Pancreas (tissue), 10 donors: Measurements from ENCODE around the gene HAUS8. TPM values are rescaled to one million over a fixed set of nuclear protein-coding genes. Genes with fewer than 3 reads are reported as not detected.

ENCODE experiments used
- ATAC-seq, 4 donors: fragments of 200-7000 bp; cut with Tn5 transposase; one replicate each; pipeline versions ENCODE4 v1.8.0 to v1.9.1; 2020; ENCODE audit warnings: mild to moderate bottlenecking in 4 of 4, moderate library complexity in 4 of 4
- DNase-seq, 6 donors: peaks; one replicate each; pipeline ENCODE4 v3.0.0-alpha.2; 2020
- FAIRE-seq: peaks from 2 replicates; lab custom pipeline; 2012; peaks lifted over from hg19 to GRCh38; lab: Jason Lieb, UNC
- H3K27ac ChIP-seq, 4 donors: fragments of 200-600 bp; sonication (generic); 1 replicate in 3 of 4; 2 replicates in 1 of 4; pipeline versions ENCODE4 v1.5.0 to v1.8.0; 2020
- H3K27me3 ChIP-seq, 4 donors: fragments of 200-600 bp; one replicate each; pipeline ENCODE4 v1.8.0; 2021
- H3K36me3 ChIP-seq, 3 donors: fragments of 200-600 bp; sonication (generic) in 1 of 3; one replicate each; pipeline versions ENCODE4 v1.5.0 to v1.8.0; 2020 to 2021
- H3K4me1 ChIP-seq, 3 donors: fragments of 200-600 bp; one replicate each; pipeline ENCODE4 v1.8.0; 2021
- H3K4me3 ChIP-seq, 4 donors: fragments of 200-600 bp; sonication (generic) in 2 of 4; one replicate each; pipeline versions ENCODE4 v1.5.0 to v1.8.0; 2020 to 2021
- H3K9me3 ChIP-seq, 4 donors: fragments of 200-600 bp; one replicate each; pipeline ENCODE4 v1.8.0; 2021
- WGBS, 2 donors: extraction: QIAGEN DNeasy Blood & Tissue Kit; methylation state at CpG; one replicate each; pipeline ENCODE4 v1.1.7; 2013; 5-methylcytosine and 5-hydroxymethylcytosine counted together
- intact Hi-C, 3 donors: fragments of 100-400 bp; cut with DNase I; formaldehyde crosslinking; loops; one replicate each; pipeline versions ENCODE4 v1.11.1 to v1.14.2; 2022
- polyA plus RNA-seq, 2 donors: library from polyadenylated mRNA; stranded (reverse); fragments of 200-250 nt; gene quantifications; one replicate each; pipeline ENCODE4 v1.2.3, GENCODE V29; 2013
- total RNA-seq, 6 donors: library from RNA; stranded (reverse); fragmentation: NEBNext Ultra II Directional in 4 of 6; extraction: Animal tissue kit (Norgen Biotek cat#: 25700) in 4 of 6; gene quantifications; one replicate each; pipeline versions ENCODE4 v1.2.1 to v1.2.4, GENCODE V29; 2021 to 2023
- TF ChIP-seq, protein P1 (sequence below), 4 donors: fragments of 200-600 bp; sonication (generic) in 3 of 4; IDR thresholded peaks; one replicate each; pipeline versions ENCODE4 v1.5.0 to v1.8.0; 2021; ENCODE audit warnings: antibody characterized with exemption in 4 of 4
- donor health status: healthy with polysubstance abuse.
- donor health status: DM: no; HTN: no; CAD: no; lungs with moderate emphysema.
- donor health status: DM: no; HTN: no; CAD: no.
- donor health status: control.
- donor health status: control.
- donor health status: Bipolar disorder and iron deficiency.
- donor health status: DM: yes; HTN: yes; CAD: no.
- donor health status: DM: no; HTN: no; CAD: no.
- donor health status: DM: no; HTN: no; CAD: no.
- donor health status: DM: yes; HTN: yes; CAD: no.

Gene HAUS8
- total and polyA plus RNA-seq, 8 donors: 2.0 to 12.0 (median 2.4) TPM

DNA sequence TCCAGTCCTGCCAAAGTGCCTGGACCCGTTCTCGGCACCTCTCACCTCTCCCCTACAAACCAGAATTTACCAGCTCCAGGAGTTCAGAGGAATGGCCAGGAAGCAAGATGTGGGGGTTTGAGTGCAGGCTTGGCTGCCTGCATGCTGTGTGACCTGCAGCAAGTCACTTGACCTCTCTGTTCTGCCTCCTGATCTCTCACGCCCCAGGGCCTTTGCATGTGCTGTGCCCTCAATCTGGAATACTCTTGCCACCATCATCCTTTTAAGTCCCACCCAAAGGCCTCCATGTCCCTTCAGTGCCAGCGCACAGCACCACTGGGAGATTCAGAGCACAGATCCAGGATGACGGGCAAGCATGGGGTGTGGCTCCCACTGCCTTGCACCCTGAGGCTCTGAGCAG, 43.7 kb upstream of the HAUS8 start:
- intact Hi-C loops: no loop called here
- 92 to 93% methylated on average over 5 of the region's 5 CpGs for WGBS, 2 donors
- no peak for FAIRE-seq

DNA sequence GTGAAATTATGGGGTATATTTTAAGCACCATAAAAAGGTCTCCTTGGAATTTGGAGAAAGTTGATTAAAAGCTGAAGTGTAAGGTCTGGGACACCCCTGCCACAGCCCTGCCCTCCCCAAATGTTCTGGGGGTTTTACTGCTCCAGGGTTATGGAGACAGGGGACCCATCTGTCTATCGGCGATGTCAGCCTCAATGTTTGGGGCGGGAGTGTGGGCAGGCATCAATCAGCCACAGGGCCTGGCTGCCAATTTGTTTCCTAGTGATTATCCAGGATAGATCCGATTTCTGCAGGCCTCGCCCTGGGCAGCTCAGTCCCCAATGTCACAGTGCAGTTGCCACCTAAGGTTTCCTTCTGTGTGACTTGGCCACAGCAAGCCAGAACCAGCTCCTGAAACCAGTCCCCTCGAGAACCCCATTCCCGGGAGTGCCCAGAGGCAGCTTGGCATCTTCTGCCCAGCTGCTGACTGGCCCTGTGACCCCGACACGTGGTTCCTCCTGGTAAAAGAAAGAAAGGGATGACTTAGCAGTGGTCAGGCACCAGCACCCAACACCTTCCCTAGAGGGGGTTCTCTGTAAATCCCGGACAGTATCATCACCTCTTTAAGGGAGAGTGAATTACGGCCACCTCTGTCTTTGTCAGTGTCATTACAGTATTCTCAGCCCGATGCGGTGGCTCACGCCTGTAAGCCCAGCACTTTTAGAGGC, 41.9 kb upstream of the HAUS8 start:
- no peak for ATAC-seq
- WGBS, 2 donors: 84 to 90% methylated on average over 14 of the region's 14 CpGs
- H3K27ac ChIP-seq: no peak overlapping the region
- no peaks in the 10 kb centered on the region for H3K36me3 ChIP-seq
- no peaks in the 10 kb centered on the region for H3K4me1 ChIP-seq
- H3K27me3 ChIP-seq: no peaks in the 10 kb centered on the region
- FAIRE-seq: no peak
- no peak for DNase-seq
- H3K4me3 ChIP-seq: no peak overlapping the region
- TF ChIP-seq, protein P1, sequence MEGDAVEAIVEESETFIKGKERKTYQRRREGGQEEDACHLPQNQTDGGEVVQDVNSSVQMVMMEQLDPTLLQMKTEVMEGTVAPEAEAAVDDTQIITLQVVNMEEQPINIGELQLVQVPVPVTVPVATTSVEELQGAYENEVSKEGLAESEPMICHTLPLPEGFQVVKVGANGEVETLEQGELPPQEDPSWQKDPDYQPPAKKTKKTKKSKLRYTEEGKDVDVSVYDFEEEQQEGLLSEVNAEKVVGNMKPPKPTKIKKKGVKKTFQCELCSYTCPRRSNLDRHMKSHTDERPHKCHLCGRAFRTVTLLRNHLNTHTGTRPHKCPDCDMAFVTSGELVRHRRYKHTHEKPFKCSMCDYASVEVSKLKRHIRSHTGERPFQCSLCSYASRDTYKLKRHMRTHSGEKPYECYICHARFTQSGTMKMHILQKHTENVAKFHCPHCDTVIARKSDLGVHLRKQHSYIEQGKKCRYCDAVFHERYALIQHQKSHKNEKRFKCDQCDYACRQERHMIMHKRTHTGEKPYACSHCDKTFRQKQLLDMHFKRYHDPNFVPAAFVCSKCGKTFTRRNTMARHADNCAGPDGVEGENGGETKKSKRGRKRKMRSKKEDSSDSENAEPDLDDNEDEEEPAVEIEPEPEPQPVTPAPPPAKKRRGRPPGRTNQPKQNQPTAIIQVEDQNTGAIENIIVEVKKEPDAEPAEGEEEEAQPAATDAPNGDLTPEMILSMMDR (IDR thresholded peaks at IDR 0.05): no peak
- intact Hi-C loops: no loop called here
- H3K9me3 ChIP-seq: no peaks in the 10 kb centered on the region

More for the DNA sequence above, 43.7 kb upstream of the HAUS8 start:
- H3K27ac ChIP-seq: no peak overlapping the region
- no peaks in the 10 kb centered on the region for H3K36me3 ChIP-seq
- H3K27me3 ChIP-seq: no peaks in the 10 kb centered on the region
- no peak overlapping the region for H3K4me3 ChIP-seq
- TF ChIP-seq, protein P1 (IDR thresholded peaks at IDR 0.05): no peak
- no peak for ATAC-seq
- H3K4me1 ChIP-seq: no peaks in the 10 kb centered on the region
- DNase-seq: no peak
- no peaks in the 10 kb centered on the region for H3K9me3 ChIP-seq

DNA sequence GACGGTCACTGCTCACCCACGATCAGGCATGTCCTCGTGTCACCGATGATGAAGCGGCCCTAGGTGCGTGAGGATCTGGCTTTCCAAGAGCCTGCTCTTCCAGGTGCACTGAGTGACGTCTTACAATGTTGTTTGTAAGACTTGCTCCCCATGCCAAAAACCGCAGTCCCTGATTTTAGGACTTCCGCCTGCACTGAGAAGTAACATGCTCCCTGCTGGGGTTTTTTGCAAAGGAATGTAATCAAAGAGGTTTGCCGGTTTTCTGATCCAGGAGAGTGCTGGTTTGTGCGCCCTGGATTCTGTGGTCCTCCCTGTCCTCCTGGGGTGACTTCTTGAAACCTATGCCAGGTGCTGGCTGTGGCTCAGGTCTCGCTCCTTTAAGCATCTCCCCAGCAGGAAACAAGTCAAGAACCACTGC, 39.2 kb upstream of the HAUS8 start:
- TF ChIP-seq, protein P1 (IDR thresholded peaks at IDR 0.05): no peak
- H3K4me3 ChIP-seq: no peak overlapping the region
- 87 to 90% methylated on average over 12 of the region's 12 CpGs for WGBS, 2 donors
- H3K4me1 ChIP-seq: no peaks in the 10 kb centered on the region
- no peaks in the 10 kb centered on the region for H3K9me3 ChIP-seq
- FAIRE-seq (no peak), DNase-seq (no peak), ATAC-seq (no peak)
- intact Hi-C loops: no loop called here
- H3K27me3 ChIP-seq: no peaks in the 10 kb centered on the region
- no peaks in the 10 kb centered on the region for H3K36me3 ChIP-seq
- H3K27ac ChIP-seq: no peak overlapping the region

DNA sequence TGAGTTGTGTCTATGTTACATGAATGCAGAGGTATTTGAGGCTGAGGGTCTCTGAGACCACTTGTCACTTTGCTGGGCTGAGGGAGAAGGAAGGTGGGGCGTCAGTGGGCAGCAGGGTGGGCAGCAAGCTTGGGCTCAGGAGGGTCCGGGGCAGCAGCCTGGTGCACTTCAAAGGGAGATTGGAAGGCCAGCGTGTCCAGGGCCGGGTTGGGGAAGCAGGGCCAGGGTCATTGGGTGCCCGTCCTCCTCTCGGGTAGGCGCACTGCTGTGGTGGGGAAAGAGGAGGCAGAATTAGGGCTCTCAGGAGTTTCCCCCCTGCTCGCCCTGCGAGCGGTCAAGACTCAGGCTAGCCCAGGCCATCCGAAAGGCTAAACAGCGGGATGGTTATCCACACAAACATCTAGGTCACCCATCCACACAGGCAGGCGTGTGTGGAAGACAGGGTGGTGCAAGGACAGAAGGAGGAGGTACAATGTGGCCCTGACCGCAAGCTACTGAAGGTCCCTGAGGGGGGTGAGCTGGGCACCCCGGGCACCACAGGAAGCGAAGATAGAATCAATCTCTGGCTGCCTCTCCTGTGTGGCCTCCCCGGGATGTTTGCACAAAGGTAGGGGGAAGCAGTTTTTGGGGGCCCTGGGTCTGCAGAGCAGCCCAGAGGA, 38.0 kb upstream of the HAUS8 start:
- H3K27ac ChIP-seq: no peak overlapping the region
- TF ChIP-seq, protein P1 (IDR thresholded peaks at IDR 0.05): no peak
- no peaks in the 10 kb centered on the region for H3K27me3 ChIP-seq
- H3K4me1 ChIP-seq: peaks cover 0 to 2% (median 0%) of the 10 kb centered on the region in 3 donors
- intact Hi-C loops: no loop called here
- peak in 1 of 4 donors; percentile 16 for ATAC-seq
- 90 to 92% methylated on average over 17 of the region's 17 CpGs for WGBS, 2 donors
- no peak overlapping the region for H3K4me3 ChIP-seq
- FAIRE-seq: no peak
- no peaks in the 10 kb centered on the region for H3K9me3 ChIP-seq
- DNase-seq: no peak
- no peaks in the 10 kb centered on the region for H3K36me3 ChIP-seq

DNA sequence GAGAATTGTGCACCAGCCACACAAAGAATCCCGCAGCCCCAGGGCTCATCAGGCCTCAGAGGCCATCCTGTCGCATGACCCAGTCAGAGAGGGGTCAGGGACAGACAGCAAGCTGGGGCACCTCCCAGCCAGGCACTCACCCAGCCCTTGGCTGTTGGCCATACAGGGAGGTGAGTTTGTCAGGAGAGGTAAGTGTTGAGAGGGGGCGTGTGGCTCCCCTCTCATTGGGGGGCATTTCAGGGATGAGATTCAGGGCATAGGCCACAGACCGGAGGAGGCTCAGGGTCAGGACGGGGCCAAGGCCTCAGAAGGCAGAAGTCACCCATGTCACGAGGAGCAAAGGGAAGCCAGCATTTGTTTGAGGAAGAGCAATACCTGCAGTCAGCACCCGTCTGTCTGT, 37.4 kb upstream of the HAUS8 start:
- intact Hi-C loops: no loop called here
- H3K27ac ChIP-seq: no peak overlapping the region
- no peaks in the 10 kb centered on the region for H3K27me3 ChIP-seq
- no peaks in the 10 kb centered on the region for H3K9me3 ChIP-seq
- no peaks in the 10 kb centered on the region for H3K36me3 ChIP-seq
- no peak for FAIRE-seq
- peaks cover 0 to 3% (median 0%) of the 10 kb centered on the region in 3 donors for H3K4me1 ChIP-seq
- peak in 1 of 4 donors; percentile 53 for ATAC-seq
- DNase-seq: no peak
- no peak overlapping the region for H3K4me3 ChIP-seq
- TF ChIP-seq, protein P1 (IDR thresholded peaks at IDR 0.05): no peak
- WGBS, 2 donors: 88 to 91% methylated on average over 7 of the region's 7 CpGs
